Measurements from ENCODE around the gene ADGRB2.
A peak's percentile ranks its signal among the peaks of the same experiment; 100 is the strongest.

Gene ADGRB2, protein sequence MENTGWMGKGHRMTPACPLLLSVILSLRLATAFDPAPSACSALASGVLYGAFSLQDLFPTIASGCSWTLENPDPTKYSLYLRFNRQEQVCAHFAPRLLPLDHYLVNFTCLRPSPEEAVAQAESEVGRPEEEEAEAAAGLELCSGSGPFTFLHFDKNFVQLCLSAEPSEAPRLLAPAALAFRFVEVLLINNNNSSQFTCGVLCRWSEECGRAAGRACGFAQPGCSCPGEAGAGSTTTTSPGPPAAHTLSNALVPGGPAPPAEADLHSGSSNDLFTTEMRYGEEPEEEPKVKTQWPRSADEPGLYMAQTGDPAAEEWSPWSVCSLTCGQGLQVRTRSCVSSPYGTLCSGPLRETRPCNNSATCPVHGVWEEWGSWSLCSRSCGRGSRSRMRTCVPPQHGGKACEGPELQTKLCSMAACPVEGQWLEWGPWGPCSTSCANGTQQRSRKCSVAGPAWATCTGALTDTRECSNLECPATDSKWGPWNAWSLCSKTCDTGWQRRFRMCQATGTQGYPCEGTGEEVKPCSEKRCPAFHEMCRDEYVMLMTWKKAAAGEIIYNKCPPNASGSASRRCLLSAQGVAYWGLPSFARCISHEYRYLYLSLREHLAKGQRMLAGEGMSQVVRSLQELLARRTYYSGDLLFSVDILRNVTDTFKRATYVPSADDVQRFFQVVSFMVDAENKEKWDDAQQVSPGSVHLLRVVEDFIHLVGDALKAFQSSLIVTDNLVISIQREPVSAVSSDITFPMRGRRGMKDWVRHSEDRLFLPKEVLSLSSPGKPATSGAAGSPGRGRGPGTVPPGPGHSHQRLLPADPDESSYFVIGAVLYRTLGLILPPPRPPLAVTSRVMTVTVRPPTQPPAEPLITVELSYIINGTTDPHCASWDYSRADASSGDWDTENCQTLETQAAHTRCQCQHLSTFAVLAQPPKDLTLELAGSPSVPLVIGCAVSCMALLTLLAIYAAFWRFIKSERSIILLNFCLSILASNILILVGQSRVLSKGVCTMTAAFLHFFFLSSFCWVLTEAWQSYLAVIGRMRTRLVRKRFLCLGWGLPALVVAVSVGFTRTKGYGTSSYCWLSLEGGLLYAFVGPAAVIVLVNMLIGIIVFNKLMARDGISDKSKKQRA (N-terminal part only)

DNA sequence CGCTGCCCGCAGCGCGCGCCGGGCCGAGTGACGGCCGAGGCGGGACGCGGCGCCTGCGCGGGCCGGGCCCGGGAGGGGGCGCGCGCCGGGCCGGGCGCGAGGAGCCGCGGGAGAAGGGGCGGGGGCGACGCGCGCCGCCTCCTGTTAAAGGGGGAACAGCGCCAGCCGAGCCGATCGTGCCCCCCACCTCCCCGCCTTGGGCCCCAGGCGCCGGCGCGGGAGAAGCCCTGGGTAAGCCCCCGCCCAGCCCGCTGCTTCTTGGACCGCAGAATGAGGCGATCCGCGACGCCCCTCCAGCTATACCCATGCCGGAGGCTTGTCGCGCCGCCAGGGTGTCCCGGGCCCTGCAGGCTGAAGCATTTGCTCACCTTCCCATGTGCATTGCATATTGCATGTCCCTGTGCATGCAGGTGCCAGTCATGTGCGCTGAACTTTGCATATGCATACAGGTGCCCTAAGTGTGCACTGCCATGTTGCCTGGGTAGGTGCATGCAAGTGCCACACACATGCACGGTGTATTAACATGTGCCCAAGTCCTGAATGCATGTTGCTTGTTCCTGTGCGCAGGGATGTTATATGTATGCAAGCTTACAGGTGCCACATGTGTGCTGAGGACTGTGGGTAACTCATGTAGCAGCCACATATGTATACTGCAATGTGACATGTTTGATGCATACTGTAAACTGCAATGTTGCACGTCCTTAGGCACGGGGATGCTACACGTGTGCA, at the start of gene ADGRB2:
TSS of gene ADGRB2 (minus strand) at position 29 of the 729 bp plus-strand sequence. CDS start 7,119 bp downstream, outside the sequence.
- ATAC-seq = no peak
- no peak for DNase-seq

GRCh38 chr1:31812158-31812829, 48.2 kb upstream of the ADGRB2 start:
- DNase-seq (no peak), ATAC-seq (no peak)

- DNase-seq = no peak
- no peak for ATAC-seq
These were observed 47.5 kb upstream of the ADGRB2 start for GRCh38 chr1:31811605-31812004.

GRCh38 chr1:31809698-31810097, 45.6 kb upstream of the ADGRB2 start:
- DNase-seq (no peak), ATAC-seq (no peak)

GRCh38 chr1:31807273-31808048, 43.3 kb upstream of the ADGRB2 start:
- ATAC-seq (no peak), DNase-seq (no peak)

DNA sequence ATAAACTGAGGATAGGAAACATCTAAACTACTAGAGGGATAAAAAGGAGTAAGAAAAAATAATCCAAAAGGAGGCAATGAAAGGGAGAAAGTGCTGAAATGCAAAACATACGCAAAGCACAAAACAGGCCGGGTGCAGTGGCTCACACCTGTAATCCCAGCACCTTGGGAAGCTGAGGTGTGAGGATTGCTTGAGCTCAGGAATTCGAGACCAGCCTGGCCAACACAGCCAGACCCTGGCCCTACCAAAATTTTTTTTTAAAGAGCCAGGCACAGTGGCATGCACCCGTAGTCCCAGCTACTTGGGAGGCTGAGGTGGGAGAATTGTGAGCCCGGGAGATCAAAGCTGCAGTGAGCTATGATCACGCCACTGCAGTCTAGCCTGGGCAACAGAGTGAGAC, 41.2 kb upstream of the ADGRB2 start:
- DNase-seq (no peak), ATAC-seq (no peak)

DNA sequence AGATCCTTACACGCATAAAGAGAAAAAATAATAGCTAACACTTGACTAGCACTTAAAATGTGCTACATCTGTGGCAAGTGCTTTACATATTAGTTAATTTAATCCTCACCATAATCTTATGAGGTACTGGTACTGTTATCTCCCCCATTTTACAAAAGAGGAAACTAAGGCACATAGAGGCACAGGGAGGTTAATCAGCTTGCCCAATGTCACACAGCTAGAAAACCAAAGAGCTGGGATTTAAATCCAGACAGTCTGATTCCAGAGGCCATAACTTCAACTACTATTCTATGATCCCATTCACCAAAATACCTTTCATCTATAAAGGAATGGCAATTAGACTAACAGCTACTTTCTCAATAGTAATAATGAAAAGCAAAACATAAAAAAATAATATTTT, 40.0 kb upstream of the ADGRB2 start:
- DNase-seq (no peak), ATAC-seq (no peak)

DNA sequence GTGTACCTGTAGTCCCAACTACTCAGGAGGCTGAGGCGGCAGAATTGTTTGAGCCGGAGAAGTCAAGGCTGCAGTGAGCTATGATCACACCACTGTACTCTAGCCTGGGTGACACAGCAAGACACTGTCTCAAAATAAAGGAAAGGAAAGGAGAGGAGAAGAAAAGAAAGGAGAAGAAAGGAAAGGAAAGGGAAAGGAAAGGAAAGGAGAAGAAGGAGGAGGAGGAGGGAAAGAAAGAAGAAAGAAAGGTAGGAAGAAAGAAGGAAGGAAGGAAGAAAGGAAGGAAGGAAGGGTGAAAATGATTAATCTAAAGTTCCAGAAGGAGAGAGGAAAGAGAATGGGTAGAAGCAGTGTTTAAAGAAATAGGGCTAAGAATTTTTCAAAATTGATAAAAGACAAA, 39.5 kb upstream of the ADGRB2 start:
- ATAC-seq = no peak
- no peak for DNase-seq

DNA sequence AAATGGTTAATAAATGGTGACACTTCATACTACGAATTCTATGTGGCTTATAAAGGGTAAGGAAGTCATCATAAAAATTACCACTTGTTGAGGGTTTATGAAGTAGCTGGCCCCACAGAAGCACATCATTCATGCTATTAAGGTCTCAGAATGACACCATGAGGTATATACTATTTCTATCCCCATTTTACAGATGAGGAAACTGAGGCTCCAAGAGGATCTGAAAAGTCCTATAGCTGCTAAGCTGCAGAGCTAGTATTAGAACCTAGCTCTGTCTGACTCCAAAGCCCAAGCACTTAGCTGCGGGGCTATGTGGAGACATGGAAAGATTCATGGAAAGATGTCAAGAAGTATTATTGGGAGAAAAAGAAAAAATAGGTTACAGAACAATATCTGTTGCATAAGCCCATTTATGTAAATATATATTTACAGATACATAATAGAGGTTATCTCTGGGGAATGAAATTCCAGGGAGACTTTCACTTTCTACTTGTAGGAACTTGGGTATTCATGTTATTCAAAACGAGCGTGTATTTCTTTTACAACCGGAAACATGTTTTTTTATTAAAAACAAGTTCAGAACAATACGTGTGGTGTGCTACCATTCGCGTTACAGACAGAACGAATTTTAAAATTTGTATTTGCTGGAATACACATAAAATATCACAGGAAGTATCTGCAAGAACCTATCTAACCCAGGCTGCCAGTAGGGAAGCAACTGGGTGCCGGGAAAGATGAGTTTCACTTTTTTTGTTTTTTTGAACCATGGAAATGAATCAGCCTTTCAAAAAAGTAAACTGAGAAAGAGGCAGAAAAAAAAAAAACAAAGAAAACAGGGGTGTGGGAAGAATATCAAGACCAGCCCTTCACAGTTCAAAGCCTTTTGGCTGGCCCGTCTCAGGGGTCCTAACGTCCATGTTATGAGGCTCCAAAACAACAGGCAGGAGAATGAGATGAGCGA, 38.3 kb upstream of the ADGRB2 start:
- no peak for DNase-seq
- ATAC-seq = no peak

GRCh38 chr1:31801458-31801857, 37.3 kb upstream of the ADGRB2 start:
- ATAC-seq = no peak
- DNase-seq = no peak

- DNase-seq (no peak), ATAC-seq (no peak)
These were observed 36.5 kb upstream of the ADGRB2 start for GRCh38 chr1:31800674-31800967.

DNA sequence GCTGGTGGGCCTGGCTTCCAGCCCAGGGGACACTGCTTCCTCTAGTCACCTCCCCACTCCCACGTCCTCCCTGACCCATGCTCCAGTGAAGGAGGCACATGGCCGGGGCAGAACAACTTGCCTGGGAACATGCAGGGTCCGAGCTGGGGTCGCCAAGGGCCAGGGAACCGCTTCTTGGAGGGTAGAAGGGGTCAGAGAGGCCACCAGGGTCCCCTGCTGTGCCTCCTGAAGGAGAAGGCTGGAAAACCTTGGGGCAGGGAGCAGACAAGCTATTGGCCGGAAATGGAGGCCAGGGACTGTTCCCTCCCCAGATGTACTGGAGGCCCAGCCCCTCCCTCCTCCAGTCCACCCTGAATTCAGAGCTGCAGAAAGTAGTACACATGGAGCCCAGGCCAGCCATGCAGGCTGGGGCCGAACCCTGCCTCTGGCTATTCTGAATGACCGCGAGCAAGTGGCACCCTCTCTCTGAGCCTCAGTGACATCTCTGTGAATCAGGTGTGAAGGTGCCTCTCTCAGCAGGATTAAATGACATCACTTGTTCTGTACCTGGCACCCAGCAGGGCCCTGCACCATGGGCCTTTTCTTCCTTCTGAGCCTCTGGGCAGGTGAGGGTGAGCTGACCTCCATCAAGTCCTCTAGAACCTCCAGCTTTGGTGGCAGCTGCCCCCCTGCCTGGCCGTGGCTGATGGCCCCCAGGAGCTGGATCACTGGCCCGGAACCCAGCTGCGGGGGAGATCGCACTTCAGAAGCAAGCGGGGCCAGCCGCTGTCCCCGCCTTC, 35.9 kb upstream of the ADGRB2 start:
- DNase-seq (no peak), ATAC-seq (no peak)

DNA sequence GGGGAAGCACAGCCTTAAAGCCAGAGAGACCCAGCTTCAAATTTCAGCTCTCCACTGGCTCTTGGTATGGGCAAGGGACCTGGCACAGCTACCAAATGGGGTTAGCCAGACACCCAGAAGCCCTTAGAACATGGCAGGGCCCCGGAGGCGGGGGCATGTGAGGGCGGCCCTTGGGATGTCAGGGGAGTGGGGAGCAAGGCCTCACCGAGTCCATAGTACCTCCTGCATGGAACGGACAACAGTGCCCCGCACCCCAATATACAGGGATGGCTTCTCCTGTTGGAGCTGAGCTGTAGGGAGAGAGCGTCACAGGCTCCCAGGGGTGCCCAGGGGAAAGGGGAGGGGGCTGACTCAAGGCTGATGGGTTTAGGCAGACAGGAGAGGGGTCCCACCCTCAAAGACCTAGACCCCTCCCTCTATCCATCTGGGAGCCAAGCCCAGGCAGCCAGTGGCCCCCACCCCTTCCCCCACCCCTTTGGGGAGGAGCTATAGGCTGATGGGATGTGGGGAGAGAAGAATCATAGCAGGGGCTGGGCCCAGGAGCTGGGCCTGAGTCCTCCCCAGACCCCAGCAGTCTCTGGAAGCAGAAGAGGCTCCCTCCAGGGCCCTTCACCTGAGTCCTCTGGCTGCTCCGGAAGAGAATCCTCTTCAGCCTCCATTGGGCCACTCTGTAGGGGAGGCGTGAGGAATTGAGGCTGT, 35.2 kb upstream of the ADGRB2 start:
- ATAC-seq (no peak), DNase-seq (no peak)

DNA sequence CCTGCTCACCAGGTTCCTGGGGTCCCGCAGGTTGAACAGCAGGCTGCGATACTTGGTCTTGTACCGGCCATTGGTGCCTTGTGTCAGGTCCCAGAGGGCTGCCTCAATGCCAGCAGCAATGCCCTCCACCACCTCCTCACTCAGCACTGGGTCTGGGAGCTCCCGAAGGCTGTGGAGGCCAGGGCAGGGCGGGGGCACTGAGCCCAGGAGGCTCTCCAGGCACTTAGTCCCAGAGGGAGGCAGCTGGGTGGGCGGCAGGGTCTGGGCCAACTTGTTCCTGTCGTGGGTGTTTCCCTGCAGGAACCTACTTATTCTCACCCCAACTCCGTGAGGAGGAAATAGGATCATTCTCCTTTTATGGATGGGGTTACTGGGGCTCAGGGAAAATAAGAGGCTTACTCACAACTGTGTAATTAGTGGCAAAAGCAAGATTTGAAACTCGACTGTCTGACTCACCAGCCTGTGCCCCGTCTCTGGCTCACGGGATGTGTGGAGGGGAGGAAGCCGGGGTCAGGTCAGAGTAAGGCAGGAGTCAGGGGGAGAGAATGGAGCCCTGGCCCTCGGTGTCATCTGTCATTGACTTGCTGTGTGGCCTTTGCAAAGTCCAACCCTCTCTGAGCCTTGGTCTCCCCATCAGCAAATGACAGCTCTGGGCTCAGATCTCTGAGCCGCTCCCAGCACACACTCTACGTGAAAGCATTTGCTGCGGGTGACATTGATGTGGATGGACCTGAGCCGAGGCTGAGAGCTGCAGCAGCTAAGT, 34.5 kb upstream of the ADGRB2 start:
- DNase-seq (peak; percentile 27), ATAC-seq (peak; percentile 83)

- ATAC-seq (no peak), DNase-seq (no peak)
These were observed 33.9 kb upstream of the ADGRB2 start for GRCh38 chr1:31798086-31798432.

DNA sequence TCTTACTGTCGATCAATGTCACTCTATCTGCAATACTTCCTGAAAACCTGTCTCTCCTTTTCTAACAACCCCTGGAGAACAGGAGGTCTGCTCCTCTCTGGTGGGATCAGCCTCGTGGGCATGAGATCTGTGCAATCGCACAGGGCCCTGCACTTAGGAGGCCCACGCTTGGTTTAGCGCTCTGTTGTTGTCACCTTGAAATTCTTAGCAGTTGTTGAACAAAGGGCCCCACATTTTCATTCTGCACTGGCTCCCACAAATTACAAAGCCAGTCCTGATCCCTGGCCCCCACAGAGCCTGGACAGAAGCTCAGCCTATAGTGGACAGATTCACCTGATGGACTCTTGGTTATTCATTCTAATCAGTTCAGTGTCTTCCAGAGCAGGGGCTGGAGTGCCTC, 33.1 kb upstream of the ADGRB2 start:
- ATAC-seq (no peak), DNase-seq (no peak)

DNA sequence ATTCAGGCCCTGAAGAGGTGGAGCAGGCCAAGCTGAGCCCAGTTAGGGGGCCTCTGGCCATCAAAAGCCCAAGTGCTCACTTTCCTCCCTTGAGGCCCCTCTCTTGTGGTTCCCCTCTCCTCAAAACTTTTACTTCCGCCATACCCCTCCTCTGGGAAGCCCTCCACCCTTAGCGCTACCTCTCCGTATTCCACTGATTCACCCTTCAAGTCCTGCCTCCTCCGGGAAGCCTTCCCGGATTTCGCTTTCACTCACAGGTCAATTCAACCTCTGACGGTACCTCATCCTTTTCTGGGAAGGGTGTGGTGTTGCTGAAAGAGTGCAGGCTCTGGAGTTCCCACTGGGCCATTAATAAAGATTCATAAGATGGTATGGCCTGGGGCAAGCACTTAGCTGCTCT, 32.6 kb upstream of the ADGRB2 start:
- ATAC-seq = no peak
- no peak for DNase-seq

Measured in stimulated activated naive CD8-positive, alpha-beta T cell treated with anti-CD3 and anti-CD28 coated beads, Interleukin-15, Interleukin-2, amounts not matched to agents 100 U/mL and 50 U/mL, for 24 hours (primary cell).